KBM-7 (cell line): ENCODE results near the gene ZNF474.
"Not testable (repeated sequence)": the region's sequence is repeated elsewhere in the genome, so short reads cannot be mapped to it uniquely, and the experiment has no call there.

Experiments used
- DNase-seq: peaks from one replicate; pipeline ENCODE4 v3.0.0-alpha.2; 2015
- in situ Hi-C: fragments of 300-500 bp; cut with MboI; formaldehyde crosslinking; loops from 2 replicates; pipeline ENCODE4 v1.14.3; 2020; ENCODE audit warnings: low sequenced_read_pairs, low pct_unique_long_range_greater_than_20kb, mixed read lengths

The ZNF474 gene

GRCh38 chr5:122129306-122129705 lies at the start of gene ZNF474:
TSS of gene ZNF474 (plus strand) at chr5:122129546. CDS start at chr5:122151991, 22,445 bp downstream.
- in situ Hi-C loops = no loop called here
- DNase-seq = peak; percentile 43

- no peak for DNase-seq
- in situ Hi-C loops = no loop called here
Observed at GRCh38 chr5:122081541-122081940, 47.8 kb upstream of the ZNF474 start.

- DNase-seq = no peak
- in situ Hi-C loops = no loop called here
Observed at GRCh38 chr5:122083535-122083934, 45.8 kb upstream of the ZNF474 start.

GRCh38 chr5:122085041-122085440 lies 44.3 kb upstream of the ZNF474 start:
- in situ Hi-C loops = no loop called here
- no peak for DNase-seq

GRCh38 chr5:122089096-122090013 lies 40.0 kb upstream of the ZNF474 start:
- no peak for DNase-seq
- in situ Hi-C loops = no loop called here

- in situ Hi-C loops = no loop called here
- DNase-seq = no peak
Observed at GRCh38 chr5:122091936-122092600, 37.3 kb upstream of the ZNF474 start.

- no peak for DNase-seq
- in situ Hi-C loops = no loop called here
Observed at GRCh38 chr5:122093415-122094180, 35.7 kb upstream of the ZNF474 start.

- DNase-seq, in situ Hi-C loops: not testable (repeated sequence)
Observed at GRCh38 chr5:122094251-122094650, 35.1 kb upstream of the ZNF474 start.

GRCh38 chr5:122095158-122095557 lies 34.2 kb upstream of the ZNF474 start:
- in situ Hi-C loops = no loop called here
- no peak for DNase-seq

- in situ Hi-C loops = no loop called here
- no peak for DNase-seq
Observed at GRCh38 chr5:122097391-122097790, 32.0 kb upstream of the ZNF474 start.

GRCh38 chr5:122099060-122099790 lies 30.1 kb upstream of the ZNF474 start:
- in situ Hi-C loops = no loop called here
- DNase-seq = no peak

GRCh38 chr5:122101636-122102285 lies 27.6 kb upstream of the ZNF474 start:
- DNase-seq = peak; percentile 40
- in situ Hi-C loops = no loop called here

GRCh38 chr5:122102825-122103224 lies 26.5 kb upstream of the ZNF474 start:
- in situ Hi-C loops = no loop called here

GRCh38 chr5:122105909-122106308 lies 23.4 kb upstream of the ZNF474 start:
- in situ Hi-C loops = no loop called here

More at GRCh38 chr5:122102825-122103224, 26.5 kb upstream of the ZNF474 start:
- DNase-seq = no peak

GRCh38 chr5:122107016-122107415 lies 22.3 kb upstream of the ZNF474 start:
- no peak for DNase-seq
- in situ Hi-C loops = no loop called here

More at GRCh38 chr5:122105909-122106308, 23.4 kb upstream of the ZNF474 start:
- no peak for DNase-seq

- in situ Hi-C loops = no loop called here
- no peak for DNase-seq
Observed at GRCh38 chr5:122110987-122111386, 18.4 kb upstream of the ZNF474 start.

GRCh38 chr5:122111460-122111859 lies 17.9 kb upstream of the ZNF474 start:
- in situ Hi-C loops = no loop called here
- DNase-seq = no peak

- in situ Hi-C loops = no loop called here
Observed at GRCh38 chr5:122112063-122112462, 17.3 kb upstream of the ZNF474 start.

More at GRCh38 chr5:122112063-122112462, 17.3 kb upstream of the ZNF474 start:
- no peak for DNase-seq
